DOHH2 (cell line): ENCODE results near the gene LOXHD1.

ENCODE experiments used
- EZH2phosphoT487 ChIP-seq: fragments of 200-600 bp; sonication (generic); IDR thresholded peaks from 2 replicates; pipeline ENCODE4 v1.6.1; 2017; ENCODE audit warnings: borderline replicate concordance, mild to moderate bottlenecking, antibody characterized with exemption, low read length, moderate library complexity, mixed read lengths
- TF ChIP-seq, protein P1 (sequence below): fragments of 200-600 bp; sonication (generic); IDR thresholded peaks from one replicate; pipeline ENCODE4 v1.5.1; 2014; ENCODE audit warnings: antibody characterized with exemption, mild to moderate bottlenecking, low read depth, low read length; ENCODE audit not compliant: poor library complexity, severe bottlenecking

DNA sequence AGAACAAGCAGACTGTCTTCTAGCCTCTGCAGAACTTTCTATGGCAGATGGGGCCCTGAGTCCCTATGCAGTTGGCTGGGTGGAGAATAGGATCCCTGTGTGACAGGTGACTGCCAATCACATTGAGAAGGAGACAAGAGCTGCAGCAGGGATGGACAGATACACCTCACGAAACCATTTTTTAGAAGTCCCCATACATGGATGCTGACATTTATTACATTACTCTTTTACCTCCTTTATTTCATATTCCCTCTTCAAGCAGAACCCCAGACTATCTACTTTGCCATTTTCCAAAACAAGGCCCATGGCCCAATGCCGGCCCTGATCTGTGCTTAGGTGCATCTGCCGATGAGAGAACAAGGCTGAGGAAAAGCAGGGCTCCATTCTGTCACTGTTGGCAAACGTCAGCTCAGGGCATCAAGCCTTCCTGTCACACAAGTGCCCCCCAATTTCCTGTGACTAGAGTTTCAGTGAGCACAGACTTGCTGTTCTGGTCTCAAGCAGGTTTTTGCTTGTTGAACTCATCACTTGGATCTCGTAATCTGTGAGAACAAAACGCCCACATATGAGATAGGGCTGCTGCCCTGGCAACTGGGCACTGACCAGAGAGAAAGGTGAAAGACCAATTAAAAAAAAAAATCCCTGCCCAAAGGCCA is 35.8 kb downstream of the LOXHD1 start:
- TF ChIP-seq, protein P1, sequence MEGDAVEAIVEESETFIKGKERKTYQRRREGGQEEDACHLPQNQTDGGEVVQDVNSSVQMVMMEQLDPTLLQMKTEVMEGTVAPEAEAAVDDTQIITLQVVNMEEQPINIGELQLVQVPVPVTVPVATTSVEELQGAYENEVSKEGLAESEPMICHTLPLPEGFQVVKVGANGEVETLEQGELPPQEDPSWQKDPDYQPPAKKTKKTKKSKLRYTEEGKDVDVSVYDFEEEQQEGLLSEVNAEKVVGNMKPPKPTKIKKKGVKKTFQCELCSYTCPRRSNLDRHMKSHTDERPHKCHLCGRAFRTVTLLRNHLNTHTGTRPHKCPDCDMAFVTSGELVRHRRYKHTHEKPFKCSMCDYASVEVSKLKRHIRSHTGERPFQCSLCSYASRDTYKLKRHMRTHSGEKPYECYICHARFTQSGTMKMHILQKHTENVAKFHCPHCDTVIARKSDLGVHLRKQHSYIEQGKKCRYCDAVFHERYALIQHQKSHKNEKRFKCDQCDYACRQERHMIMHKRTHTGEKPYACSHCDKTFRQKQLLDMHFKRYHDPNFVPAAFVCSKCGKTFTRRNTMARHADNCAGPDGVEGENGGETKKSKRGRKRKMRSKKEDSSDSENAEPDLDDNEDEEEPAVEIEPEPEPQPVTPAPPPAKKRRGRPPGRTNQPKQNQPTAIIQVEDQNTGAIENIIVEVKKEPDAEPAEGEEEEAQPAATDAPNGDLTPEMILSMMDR, result no peak
- no peak for TF ChIP-seq EZH2phosphoT487
